H1 (cell line): ENCODE results near the gene RFXANK. TPM values are rescaled to one million over a fixed set of nuclear protein-coding genes. Genes with fewer than 3 reads are reported as not detected.

Source experiments
- CTCF ChIA-PET: fragments of 300-600 bp; sonication (Branson Sonifier 250); formaldehyde crosslinking; loops from one replicate; lab custom pipeline; 2021; ENCODE audit not compliant: partially characterized antibody; lab: Charles Lee
- POLR2A ChIA-PET: fragments of 300-600 bp; sonication (Branson Sonifier 250); formaldehyde crosslinking; loops from one replicate; lab custom pipeline; 2021; ENCODE audit warnings: inconsistent platforms; ENCODE audit not compliant: partially characterized antibody; lab: Charles Lee
- DNase-seq, 2 experiments: peaks; one replicate each; pipeline versions ENCODE4 v3.0.0 to v3.0.0-alpha.2; 2010 to 2022; ENCODE audit warnings: low spot score in 2 of 2, low read depth in 1 of 2, mixed read lengths in 1 of 2
- FAIRE-seq: peaks from 2 replicates; lab custom pipeline; 2011; peaks lifted over from hg19 to GRCh38; lab: Jason Lieb, UNC
- H2AFZ ChIP-seq: 2 replicates; pipeline ENCODE4 v1.8.1; 2012; ENCODE audit warnings: low read length, inconsistent platforms
- H2AK5ac ChIP-seq: 2 replicates; pipeline ENCODE4 v1.6.1; 2013; ENCODE audit warnings: low read depth, low read length
- H2BK120ac ChIP-seq: replicated peaks from 2 replicates; pipeline ENCODE3; 2013; ENCODE audit warnings: low read depth, low read length, inconsistent platforms
- H2BK12ac ChIP-seq: 2 replicates; pipeline ENCODE4 v1.6.1; 2013; ENCODE audit warnings: low read depth, low read length
- H2BK15ac ChIP-seq: 2 replicates; pipeline ENCODE4 v1.6.1; 2013; ENCODE audit warnings: low read length
- H2BK20ac ChIP-seq: 2 replicates; pipeline ENCODE4 v1.6.1; 2013; ENCODE audit warnings: low read length
- H2BK5ac ChIP-seq: 2 replicates; pipeline ENCODE4 v1.6.1; 2013; ENCODE audit warnings: low read depth, low read length
- H3K14ac ChIP-seq: 2 replicates; pipeline ENCODE4 v1.6.1; 2013; ENCODE audit warnings: inconsistent platforms; ENCODE audit not compliant: insufficient read length
- H3K18ac ChIP-seq: 2 replicates; pipeline ENCODE4 v1.6.1; 2013; ENCODE audit warnings: low read length; ENCODE audit errors: extremely low read depth
- H3K23ac ChIP-seq: 2 replicates; pipeline ENCODE4 v1.6.1; 2013; ENCODE audit warnings: inconsistent platforms; ENCODE audit not compliant: insufficient read length
- H3K23me2 ChIP-seq: 2 replicates; pipeline ENCODE4 v1.6.1; 2013; ENCODE audit warnings: low read depth, low read length
- H3K27ac ChIP-seq: 2 replicates; pipeline ENCODE4 v1.6.1; 2011; ENCODE audit warnings: low read depth, low read length, inconsistent platforms
- H3K27me3 ChIP-seq, 4 experiments: replicated peaks in 1 of 4; 1 replicate in 1 of 4; 2 replicates in 3 of 4; pipeline versions ENCODE4 v1.6.1 to v1.8.1; 2011 to 2013; ENCODE audit warnings: low read length in 3 of 4, mild to moderate bottlenecking in 3 of 4, inconsistent platforms in 2 of 4, mixed read lengths in 2 of 4, moderate library complexity in 1 of 4; ENCODE audit not compliant: control insufficient read depth in 3 of 4, insufficient read depth in 3 of 4; ENCODE audit errors: extremely low read depth in 1 of 4
- H3K36me3 ChIP-seq, 4 experiments: 2 replicates each; pipeline versions ENCODE4 v1.6.1 to v1.8.1; 2011 to 2013; ENCODE audit warnings: mild to moderate bottlenecking in 4 of 4, low read length in 3 of 4, moderate library complexity in 2 of 4, control low read depth in 1 of 4, inconsistent platforms in 1 of 4; ENCODE audit not compliant: insufficient read depth in 4 of 4, control insufficient read depth in 2 of 4
- H3K4ac ChIP-seq: replicated peaks from 2 replicates; pipeline ENCODE3; 2013; ENCODE audit warnings: low read length, low read depth, mixed read lengths, inconsistent platforms; ENCODE audit not compliant: insufficient read length
- H3K4me1 ChIP-seq, 4 experiments: replicated peaks in 1 of 4; 1 replicate in 1 of 4; 2 replicates in 3 of 4; pipeline versions ENCODE4 v1.6.1 to v1.8.1; 2011 to 2013; ENCODE audit warnings: low read length in 3 of 4, inconsistent platforms in 2 of 4, mixed read lengths in 1 of 4; ENCODE audit not compliant: insufficient read depth in 4 of 4, control insufficient read depth in 3 of 4
- H3K4me2 ChIP-seq, 2 experiments: 2 replicates each; pipeline versions ENCODE4 v1.6.1 to v1.8.1; 2011 to 2013; ENCODE audit warnings: low read depth in 2 of 2, low read length in 2 of 2, control low read depth in 1 of 2, inconsistent platforms in 1 of 2, mild to moderate bottlenecking in 1 of 2; ENCODE audit not compliant: insufficient read depth in 1 of 2
- H3K4me3 ChIP-seq, 4 experiments: fragments of 200-600, 300-600 bp in 1 of 4; sonication (generic), shearing (Covaris generic), sonication (Bioruptor Twin) in 1 of 4; 2 replicates each; pipeline versions ENCODE4 v1.5.1 to v1.8.1; 2011 to 2016; ENCODE audit warnings: low read length in 4 of 4, low read depth in 3 of 4, control low read depth in 2 of 4, inconsistent platforms in 2 of 4, mild to moderate bottlenecking in 2 of 4, mixed read lengths in 1 of 4, moderate library complexity in 1 of 4; ENCODE audit not compliant: insufficient read depth in 2 of 4; ENCODE audit errors: extremely low read depth in 1 of 4
- H3K56ac ChIP-seq: replicated peaks from 2 replicates; pipeline ENCODE3; 2013; ENCODE audit warnings: low read depth, mild to moderate bottlenecking, mixed read lengths, low read length, inconsistent platforms; ENCODE audit not compliant: insufficient read length
- H3K79me1 ChIP-seq: 2 replicates; pipeline ENCODE4 v1.6.1; 2013; ENCODE audit warnings: low read depth, low read length, control low read depth
- H3K79me2 ChIP-seq, 2 experiments: 2 replicates each; pipeline versions ENCODE4 v1.6.1 to v1.8.1; 2012 to 2013; ENCODE audit warnings: low read length in 2 of 2, mild to moderate bottlenecking in 2 of 2, inconsistent platforms in 1 of 2; ENCODE audit not compliant: insufficient read depth in 2 of 2, control insufficient read depth in 1 of 2
- H3K9ac ChIP-seq, 4 experiments: replicated peaks in 1 of 4; 1 replicate in 1 of 4; 2 replicates in 3 of 4; pipeline versions ENCODE4 v1.6.1 to v1.8.1; 2011 to 2013; ENCODE audit warnings: low read depth in 3 of 4, low read length in 3 of 4, control low read depth in 2 of 4, mild to moderate bottlenecking in 2 of 4, moderate library complexity in 2 of 4, inconsistent platforms in 1 of 4; ENCODE audit errors: extremely low read depth in 1 of 4
- H3K9me3 ChIP-seq, 2 experiments: 2 replicates each; pipeline versions ENCODE4 v1.6.1 to v1.8.1; 2012 to 2013; ENCODE audit warnings: mild to moderate bottlenecking in 2 of 2, moderate library complexity in 2 of 2, control low read depth in 1 of 2, inconsistent platforms in 1 of 2, low read depth in 1 of 2, low read length in 1 of 2, mixed read lengths in 1 of 2; ENCODE audit not compliant: insufficient read depth in 2 of 2
- H4K20me1 ChIP-seq, 2 experiments: replicated peaks in 1 of 2; 2 replicates each; pipeline versions ENCODE3 to v1.8.1; 2011 to 2013; ENCODE audit warnings: inconsistent platforms in 2 of 2, low read length in 2 of 2, mild to moderate bottlenecking in 1 of 2; ENCODE audit not compliant: insufficient read depth in 2 of 2, control insufficient read depth in 1 of 2
- H4K5ac ChIP-seq: 2 replicates; pipeline ENCODE4 v1.6.1; 2013; ENCODE audit warnings: low read length, low read depth, mixed read lengths, inconsistent platforms; ENCODE audit not compliant: insufficient read length
- H4K8ac ChIP-seq: 2 replicates; pipeline ENCODE4 v1.8.0; 2013; ENCODE audit warnings: mild to moderate bottlenecking, moderate library complexity, low read length, inconsistent platforms; ENCODE audit not compliant: insufficient read depth; ENCODE audit errors: extremely low read depth
- H4K91ac ChIP-seq: replicated peaks from 2 replicates; pipeline ENCODE3; 2013; ENCODE audit warnings: low read length, mixed read lengths, inconsistent platforms; ENCODE audit not compliant: insufficient read length
- CBX5 ChIP-seq: fragments of 300-800, 300-1000 bp; sonication (generic); IDR thresholded peaks from 2 replicates; pipeline ENCODE4 v1.7.1; 2016; ENCODE audit warnings: antibody characterized with exemption, low read length, low read depth
- CBX8 ChIP-seq: fragments of 300-800, 300-1000 bp; sonication (generic); IDR thresholded peaks from 2 replicates; pipeline ENCODE4 v1.7.1; 2016; ENCODE audit warnings: low read depth, low read length, borderline replicate concordance
- CEBPB ChIP-seq: IDR thresholded peaks from 2 replicates; pipeline ENCODE4 v1.6.1; 2012; ENCODE audit warnings: low read depth, low read length
- KDM4A ChIP-seq: IDR thresholded peaks from one replicate; pipeline ENCODE4 v1.7.1; 2012; ENCODE audit warnings: low read depth, mild to moderate bottlenecking, moderate library complexity, low read length, inconsistent platforms; ENCODE audit not compliant: severe bottlenecking
- POLR2AphosphoS5 ChIP-seq: IDR thresholded peaks from 2 replicates; pipeline ENCODE4 v1.6.1; 2011; ENCODE audit warnings: low read depth, low read length
- RXRA ChIP-seq: IDR thresholded peaks from 2 replicates; pipeline ENCODE4 v1.6.1; 2011; ENCODE audit warnings: low read depth, mild to moderate bottlenecking, low read length, moderate library complexity; ENCODE audit not compliant: insufficient read depth
- SAP30 ChIP-seq: fragments of 300-600 bp; sonication (generic); IDR thresholded peaks from 2 replicates; pipeline ENCODE4 v1.7.1; 2012; ENCODE audit warnings: low read length, moderate library complexity, mild to moderate bottlenecking, inconsistent platforms; ENCODE audit not compliant: insufficient read depth, insufficient replicate concordance
- SP2 ChIP-seq: IDR thresholded peaks from 2 replicates; pipeline ENCODE4 v1.6.1; 2012; ENCODE audit warnings: mild to moderate bottlenecking, low read length, inconsistent platforms
- WGBS, 2 experiments: shearing (Covaris generic) in 1 of 2; methylation state at CpG; one replicate each; pipeline versions ENCODE4 v1.1.6 to v1.1.7; 2013 to 2015; ENCODE audit warnings: low lambda C conversion rate in 2 of 2, mixed read lengths in 2 of 2, inconsistent platforms in 1 of 2, low coverage in 1 of 2, missing lambda C conversion rate in 1 of 2; ENCODE audit not compliant: insufficient replicate concordance in 2 of 2, insufficient coverage in 1 of 2, insufficient read length in 1 of 2; ENCODE audit errors: extremely low coverage in 1 of 2, missing lambda C conversion rate in 1 of 2; 5-methylcytosine and 5-hydroxymethylcytosine counted together
- polyA plus RNA-seq, 7 experiments: library from polyadenylated mRNA; depleted of rRNA in 3 of 7; stranded (reverse) in 5 of 7; unstranded in 2 of 7; fragments of >200 nt in 5 of 7; fragments of 200-250 nt in 2 of 7; gene quantifications; 1 replicate in 5 of 7; 2 replicates in 1 of 7; 4 replicates in 1 of 7; pipeline versions ENCODE4 v1.2.1 to v1.2.3, GENCODE V29; 2011 to 2013; ENCODE audit warnings: missing spikeins in 2 of 7, mixed read lengths in 2 of 7
- total RNA-seq: library from RNA; stranded (reverse); fragmentation: NEBNext Ultra II Directional; extraction: Animal tissue kit (Norgen Biotek cat#: 25700); gene quantifications from 2 replicates; pipeline ENCODE4 v1.2.1, GENCODE V29; 2021

The RFXANK gene
- total and polyA plus RNA-seq, 2 of the 8 experiments (the other 6 are each of a cell fraction or from before 2014, with no cell fraction given) = 72.9 to 87.5 TPM

- Histone ChIP-seq H3K9ac (no peak overlapping the region; a peak in 1 of 7 replicates), H4K91ac (no peak overlapping the region), H2BK120ac (no peak overlapping the region), H4K8ac (no peak overlapping the region), H3K56ac (no peak overlapping the region), H2BK12ac (no peak overlapping the region), H3K27ac (no peak overlapping the region), H2BK5ac (no peak overlapping the region; the same call in 1 of the 2 replicates), H3K9me3 (no peaks in the 10 kb centered on the region), H2BK20ac (no peak overlapping the region), H3K36me3 (peaks cover 2 to 6% (median 4%) of the 10 kb centered on the region in 4 experiments; a peak in 6 of 8 replicates), H3K4ac (no peak overlapping the region), H4K20me1 (peaks cover 2 to 10% of the 10 kb centered on the region in 2 experiments), H3K4me3 (no peak overlapping the region), H4K5ac (no peak overlapping the region), H3K4me1 (peaks cover 0 to 3% (median 1%) of the 10 kb centered on the region in 4 experiments; a peak in 4 of 7 replicates), H2AK5ac (no peak overlapping the region), H3K23ac (no peak overlapping the region), H2AFZ (no peak overlapping the region), H3K79me2 (peaks cover 0 to 10% of the 10 kb centered on the region in 2 experiments; a peak in 2 of 4 replicates), H3K79me1 (peaks cover 4% of the 10 kb centered on the region), H3K27me3 (no peaks in the 10 kb centered on the region), H3K4me2 (no peak overlapping the region), H3K14ac (no peak overlapping the region), H3K23me2 (no peaks in the 10 kb centered on the region; the same call in 1 of the 2 replicates), H2BK15ac (no peak overlapping the region), H3K18ac (no peak overlapping the region; the same call in 1 of the 2 replicates)
- peak; percentile 61 to 92 for DNase-seq
- WGBS, 2 experiments = 56% methylated on average over 9 of the region's 9 CpGs; no CpG with 5 or more reads in 1 of the 2 experiments
- FAIRE-seq = peak; percentile 42
- ChIA-PET POLR2A (interaction anchor here (0.7 to 1.6 kb wide), 7 partner anchors 12 to 157 kb away, joined by 3 to 5 read pairs (median 3); partner anchors contain the start of gene TM6SF2), CTCF (interaction anchor here (0.6 to 5.2 kb wide), 13 partner anchors 11 to 129 kb away, joined by 3 to 24 read pairs (median 3); no protein-coding TSS in a partner anchor)
- no peak for TF ChIP-seq CBX8
- TF ChIP-seq POLR2AphosphoS5 = no peak
- TF ChIP-seq CBX5 = no peak
- peak; percentile 13; the same call in 1 of the 2 replicates for TF ChIP-seq CEBPB
- no peak for TF ChIP-seq KDM4A
- TF ChIP-seq SP2 = no peak
- TF ChIP-seq RXRA = no peak
- no peak for TF ChIP-seq SAP30
These were observed 6.0 kb upstream of the RFXANK start for GRCh38 chr19:19185853-19186740.
